Measurements from ENCODE around the gene TLL2.

The TLL2 gene

DNA sequence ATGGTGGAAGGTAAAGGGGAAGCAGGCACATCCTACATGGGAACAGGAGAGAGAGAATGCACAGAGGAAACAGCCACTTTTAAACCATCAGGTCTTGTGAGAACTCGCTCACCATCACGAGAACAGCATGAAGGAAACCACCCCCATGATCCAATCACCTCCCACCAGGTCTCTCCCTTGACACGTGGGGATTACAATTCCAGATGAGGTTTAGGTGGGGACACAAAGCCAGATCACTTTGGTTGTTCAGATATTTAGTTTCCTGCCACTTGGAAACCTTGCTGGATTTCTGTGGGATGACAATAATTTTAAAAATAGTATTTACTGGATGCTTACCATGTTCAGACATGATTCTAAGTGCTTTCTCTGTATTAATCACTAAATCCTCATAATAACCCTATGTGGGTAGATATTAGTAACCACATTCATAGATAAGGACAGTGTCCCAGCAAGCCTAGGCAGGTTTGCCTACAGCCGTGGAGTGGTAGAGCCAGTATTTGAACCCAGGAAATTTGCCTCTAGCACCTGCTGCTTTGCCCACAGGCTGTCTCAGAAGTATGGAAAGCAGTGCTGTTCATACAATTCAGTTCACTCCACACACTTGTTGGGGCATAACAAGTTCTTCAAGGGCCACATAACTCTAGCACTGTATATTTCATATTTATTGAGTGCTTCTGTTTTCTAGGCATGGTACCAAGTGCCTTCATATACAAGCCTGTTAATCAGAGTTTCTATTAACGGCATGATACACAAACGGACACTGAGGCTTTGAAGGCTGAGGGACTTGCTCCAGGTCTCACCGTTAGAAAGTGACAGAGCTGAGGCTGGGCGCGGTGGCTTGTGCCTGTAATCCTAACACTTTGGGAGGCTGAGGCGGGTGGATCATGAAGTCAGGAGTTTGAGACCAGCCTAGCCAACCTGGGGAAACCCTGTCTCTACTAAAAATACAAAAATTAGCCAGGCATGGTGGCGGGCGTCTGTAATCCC lies 8.3 kb downstream of the TLL2 start:
- DNase-seq = no peak

DNA sequence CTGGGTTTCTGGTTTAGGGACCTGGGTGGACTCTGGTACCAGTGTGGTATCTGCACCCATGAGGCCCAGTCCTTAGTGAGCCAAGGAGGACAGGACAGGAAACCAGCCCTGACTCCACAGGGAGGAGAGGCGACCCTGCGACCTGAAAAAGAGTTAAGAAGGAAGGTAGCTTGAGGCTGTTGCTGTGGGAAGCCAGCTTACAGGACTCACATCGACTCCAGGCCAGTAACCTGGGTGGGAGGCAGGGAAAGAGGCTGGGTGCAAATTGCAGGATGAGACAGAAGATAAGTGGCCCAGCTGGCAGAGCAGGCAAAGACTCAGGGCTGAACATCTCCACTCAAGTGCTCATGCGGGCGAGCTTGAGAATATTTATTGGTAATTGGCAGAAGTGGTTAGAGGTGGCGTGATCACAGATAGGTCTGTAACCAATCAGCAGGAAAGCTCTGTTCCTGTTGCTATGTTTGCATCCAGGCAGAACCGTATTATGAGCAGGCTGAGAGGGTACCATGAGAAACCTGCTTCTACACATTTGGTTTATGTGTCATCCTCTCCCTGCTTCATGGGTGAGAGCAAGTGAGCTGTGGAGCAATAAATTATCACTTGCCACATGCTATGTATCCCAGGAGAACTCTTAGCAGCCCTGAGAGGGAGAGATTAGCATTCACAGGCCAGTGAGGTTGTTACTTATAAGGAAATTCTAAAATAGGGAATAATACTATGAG lies 11.0 kb downstream of the TLL2 start:
- no peak for DNase-seq

DNA sequence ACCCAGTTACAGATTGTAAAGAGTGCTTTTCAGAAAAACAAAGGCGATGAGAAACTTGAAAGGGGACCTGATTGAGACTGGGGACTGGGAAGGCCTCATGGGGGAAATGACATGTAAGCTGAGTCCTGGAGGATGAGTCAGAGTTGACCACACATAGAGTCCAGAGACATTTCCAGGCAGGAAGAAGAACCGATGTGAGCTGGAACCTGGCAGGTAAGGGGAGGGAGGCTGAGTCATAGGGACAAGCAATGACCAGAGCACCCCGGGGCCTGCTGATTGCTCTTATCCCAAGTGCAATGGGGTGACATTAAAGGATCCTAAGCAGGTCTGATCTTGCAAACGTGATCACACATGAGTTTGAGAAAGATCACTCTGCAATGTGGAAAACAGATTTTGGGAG lies 11.7 kb downstream of the TLL2 start:
- no peak for DNase-seq

DNA sequence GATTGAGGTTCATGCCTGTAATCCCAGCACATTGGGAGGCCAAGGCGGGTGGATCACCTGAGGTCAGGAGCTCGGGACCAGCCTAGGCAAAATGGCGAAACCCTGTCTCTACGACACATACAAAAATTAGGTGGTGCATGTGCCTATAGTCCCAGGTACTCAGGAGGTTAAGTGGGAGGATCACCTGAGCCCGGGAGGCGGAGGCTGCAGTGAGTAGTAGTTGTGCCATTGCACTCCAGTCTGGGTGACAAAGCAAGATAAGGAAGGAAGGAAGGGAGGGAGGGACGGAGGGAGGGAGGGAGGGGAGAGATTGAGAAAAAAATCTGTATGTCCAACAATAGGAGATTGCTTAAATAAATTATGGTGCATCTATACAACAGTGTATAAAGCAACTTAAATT lies 13.2 kb downstream of the TLL2 start:
- no peak for DNase-seq

DNA sequence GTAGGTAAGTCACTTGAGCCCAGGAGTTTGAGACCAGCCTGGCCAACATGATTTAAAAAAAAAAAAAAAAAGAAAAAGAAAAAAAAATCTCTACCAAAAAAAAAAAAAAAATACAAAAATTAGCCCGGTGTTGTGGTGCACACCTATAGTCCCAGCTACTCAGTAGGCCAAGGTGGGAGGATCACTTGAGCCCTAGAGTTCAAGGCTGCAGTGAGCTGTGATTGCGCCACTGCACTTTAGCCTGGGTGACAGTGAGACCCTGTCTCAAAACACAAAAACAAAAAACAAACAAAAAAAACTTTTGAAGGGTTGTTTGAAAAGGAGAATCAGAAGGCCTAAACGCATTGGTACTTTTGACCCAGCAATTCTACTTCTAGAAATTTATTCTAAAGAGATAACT lies 13.7 kb downstream of the TLL2 start:
- no peak for DNase-seq

DNA sequence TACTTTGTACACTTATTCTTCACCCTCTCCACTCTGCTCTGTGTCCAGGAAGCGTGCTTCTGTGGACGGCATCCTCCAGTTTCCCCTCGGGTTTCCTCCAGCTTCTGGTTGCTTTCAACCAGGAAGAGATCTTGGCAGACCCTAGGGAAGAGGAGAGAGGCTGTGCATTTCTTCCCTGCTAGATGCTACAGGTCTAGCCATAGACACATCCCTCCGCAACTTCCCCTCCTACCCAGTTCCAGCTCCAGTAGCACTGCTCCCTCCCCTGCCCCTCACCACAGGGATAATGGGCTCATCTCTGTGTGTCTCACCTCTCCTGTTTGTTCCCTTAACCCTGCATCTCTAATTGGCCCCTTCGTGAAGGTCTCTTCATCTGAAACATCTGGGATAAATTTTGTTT lies 16.3 kb downstream of the TLL2 start:
- no peak for DNase-seq

DNA sequence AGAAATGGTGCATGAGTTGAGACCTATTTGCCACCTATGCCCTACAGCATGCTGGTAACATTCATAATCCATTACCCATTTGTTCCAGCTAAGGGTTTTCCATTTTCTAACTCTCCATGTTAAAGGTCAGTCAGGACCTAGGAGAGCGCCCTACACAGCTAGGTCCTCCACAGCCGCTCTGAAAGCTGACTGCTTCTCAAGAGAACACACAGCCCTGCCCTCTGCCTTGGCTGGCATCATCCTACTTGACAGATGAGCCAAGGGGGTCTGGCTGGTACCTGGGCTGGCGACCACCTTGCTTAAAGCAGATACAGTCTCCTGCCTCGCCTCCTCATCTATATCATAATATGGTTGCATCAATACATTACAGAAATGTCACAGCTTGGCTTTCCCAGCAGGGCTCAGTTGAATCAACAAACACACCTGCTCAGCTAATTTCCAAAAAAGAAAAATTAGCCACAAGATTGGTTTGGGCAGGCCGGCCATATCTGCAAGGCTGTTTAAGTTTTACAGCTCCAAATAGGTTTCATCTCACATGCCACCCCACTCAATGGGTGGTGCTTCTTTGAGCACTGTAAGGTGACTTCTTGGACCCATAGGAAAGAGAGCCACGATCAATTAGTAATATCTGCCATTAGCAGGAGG lies 17.3 kb downstream of the TLL2 start:
- no peak for DNase-seq

DNA sequence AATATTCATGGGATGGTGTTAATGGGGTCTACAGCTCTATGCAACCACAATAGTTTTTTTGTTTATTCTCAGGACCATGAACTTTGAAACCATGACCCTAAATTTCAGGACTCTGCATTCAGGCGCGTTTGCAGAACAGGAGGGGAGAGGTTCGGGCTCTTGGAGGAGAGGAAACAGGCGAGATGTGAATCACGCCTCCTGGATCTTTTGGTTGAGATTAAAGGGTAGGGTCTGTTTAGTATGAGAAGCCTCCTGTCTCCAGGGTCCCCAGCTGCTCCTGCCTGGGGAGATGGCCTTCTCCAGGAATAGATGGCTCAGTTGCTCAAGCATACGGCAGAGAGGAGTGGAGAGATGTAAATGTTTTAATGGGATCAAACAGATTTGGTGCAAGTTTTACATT lies 18.2 kb downstream of the TLL2 start:
- DNase-seq = no peak

DNA sequence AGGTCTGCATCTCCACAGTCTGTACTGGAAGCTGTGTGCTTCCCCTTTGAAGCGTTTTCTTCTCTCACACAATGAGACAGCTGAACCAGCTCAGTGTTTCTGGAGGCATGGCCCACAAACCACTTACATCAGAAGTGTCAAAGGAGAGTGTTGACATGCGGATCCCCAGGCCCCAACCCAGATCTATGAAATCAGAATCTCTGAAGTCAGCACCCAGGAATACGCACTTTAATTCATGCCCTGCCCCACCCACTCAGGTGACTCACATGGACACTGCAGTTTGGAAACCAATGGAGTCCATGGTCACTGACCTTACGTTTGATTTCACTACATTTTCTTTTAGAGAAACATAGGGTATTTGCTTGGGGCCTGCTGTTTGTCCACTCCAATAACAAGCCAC lies 19.0 kb downstream of the TLL2 start:
- DNase-seq = no peak

DNA sequence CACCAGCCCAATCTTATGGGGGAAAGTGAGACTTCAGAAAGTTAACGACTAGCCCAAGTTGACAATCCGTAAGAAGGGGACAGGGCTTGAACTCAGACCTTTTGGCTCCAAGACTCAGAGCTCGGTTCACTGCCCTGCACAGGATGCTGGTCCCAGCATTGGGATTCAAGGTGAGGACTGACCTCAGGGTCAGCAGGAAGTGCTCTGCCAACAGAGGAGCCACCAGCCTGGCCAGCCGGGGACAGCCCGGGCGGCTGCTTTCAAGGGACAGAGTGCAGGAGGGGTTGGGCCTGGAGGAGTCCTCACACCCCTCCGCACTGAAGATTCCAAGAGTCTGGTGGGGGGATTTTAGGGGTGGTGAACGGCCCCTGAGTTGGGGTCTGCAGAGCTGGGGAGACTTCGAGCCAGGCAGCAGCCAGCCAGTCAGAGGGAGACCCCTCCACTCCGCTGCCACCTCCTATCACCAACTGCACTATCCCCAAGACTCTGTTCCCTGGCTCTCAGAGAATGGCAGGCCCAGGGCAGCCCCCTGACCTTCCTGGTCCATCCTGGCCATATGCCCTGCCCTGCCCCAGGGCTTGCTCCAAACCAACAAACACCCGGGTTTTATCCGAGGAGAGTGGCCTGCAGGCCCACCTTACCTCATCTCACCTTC lies 19.7 kb downstream of the TLL2 start:
- DNase-seq = no peak

DNA sequence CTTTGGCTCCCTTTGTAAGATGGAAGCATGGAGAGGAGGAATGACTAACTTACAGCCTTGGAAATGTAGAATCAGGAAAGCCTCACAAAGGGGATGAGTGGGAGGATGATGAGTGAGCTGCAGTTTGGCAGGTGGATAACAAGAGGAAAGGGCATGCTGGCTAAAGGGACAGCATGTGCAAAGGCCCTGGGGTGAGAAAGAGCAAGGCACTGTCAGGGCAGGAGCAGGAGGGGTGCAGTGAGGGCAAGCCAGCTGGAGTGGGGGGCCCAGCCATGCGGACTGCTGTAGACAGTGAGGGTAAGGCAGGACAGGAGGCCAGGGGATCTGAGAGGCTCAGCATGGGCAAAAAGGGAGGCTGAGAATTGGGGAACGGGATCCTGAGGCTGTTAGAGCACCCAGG lies 20.5 kb downstream of the TLL2 start:
- DNase-seq = no peak

DNA sequence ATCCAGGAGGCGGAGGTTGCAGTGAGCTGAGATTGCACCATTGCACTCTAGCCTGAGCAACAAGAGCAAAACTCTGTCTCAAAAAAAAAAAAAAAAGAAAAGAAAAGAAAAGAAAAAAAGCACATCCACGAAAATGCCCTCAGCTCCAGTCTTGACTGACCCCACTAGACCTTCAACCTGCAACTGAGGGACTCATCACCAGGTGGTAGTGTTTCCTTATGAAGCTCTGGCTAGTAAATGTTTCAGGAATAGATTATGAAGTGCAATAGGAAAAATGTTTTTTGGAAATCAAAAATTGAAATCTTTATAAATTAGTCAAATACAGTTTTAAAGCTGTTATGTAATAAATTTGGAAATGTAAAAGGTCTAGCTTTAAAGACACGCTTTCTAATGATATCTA lies 22.4 kb downstream of the TLL2 start:
- DNase-seq = no peak

DNA sequence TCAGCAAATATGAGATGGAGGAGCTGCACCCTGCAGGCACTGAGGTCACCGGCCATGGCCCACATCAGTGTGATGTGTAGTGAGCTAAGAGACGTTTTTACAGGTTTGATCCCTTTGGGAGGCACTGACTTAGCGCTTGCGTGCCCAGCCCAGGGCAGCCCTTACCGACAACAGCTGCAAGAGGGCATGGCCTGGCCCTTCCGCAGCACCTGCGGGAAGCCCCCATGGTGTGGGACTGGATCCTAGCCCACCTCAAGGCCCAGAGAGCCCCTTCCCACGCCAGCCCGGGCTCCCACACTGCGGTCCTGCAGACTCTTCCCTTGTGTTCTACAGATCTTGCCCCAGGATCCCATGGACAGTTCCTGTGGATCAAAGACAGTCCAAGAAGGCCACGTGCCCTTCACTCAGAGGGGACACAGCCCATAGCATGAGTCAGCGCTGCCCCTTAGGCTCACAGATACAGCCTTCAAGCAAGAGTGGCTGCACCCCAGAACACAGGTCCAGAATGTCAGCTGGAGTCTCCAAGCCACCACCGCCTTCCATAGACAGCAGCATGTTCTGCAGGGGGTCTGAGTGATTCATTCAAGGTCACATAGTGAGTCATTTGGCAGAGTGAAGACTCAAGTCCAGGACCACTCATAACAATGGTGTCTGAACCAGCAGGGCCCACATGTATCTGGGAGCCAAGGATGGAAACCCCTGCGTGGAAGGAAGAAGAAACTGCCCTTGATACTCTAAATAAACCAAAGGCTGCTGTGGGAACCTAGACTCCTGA lies 25.4 kb downstream of the TLL2 start:
- no peak for DNase-seq

DNA sequence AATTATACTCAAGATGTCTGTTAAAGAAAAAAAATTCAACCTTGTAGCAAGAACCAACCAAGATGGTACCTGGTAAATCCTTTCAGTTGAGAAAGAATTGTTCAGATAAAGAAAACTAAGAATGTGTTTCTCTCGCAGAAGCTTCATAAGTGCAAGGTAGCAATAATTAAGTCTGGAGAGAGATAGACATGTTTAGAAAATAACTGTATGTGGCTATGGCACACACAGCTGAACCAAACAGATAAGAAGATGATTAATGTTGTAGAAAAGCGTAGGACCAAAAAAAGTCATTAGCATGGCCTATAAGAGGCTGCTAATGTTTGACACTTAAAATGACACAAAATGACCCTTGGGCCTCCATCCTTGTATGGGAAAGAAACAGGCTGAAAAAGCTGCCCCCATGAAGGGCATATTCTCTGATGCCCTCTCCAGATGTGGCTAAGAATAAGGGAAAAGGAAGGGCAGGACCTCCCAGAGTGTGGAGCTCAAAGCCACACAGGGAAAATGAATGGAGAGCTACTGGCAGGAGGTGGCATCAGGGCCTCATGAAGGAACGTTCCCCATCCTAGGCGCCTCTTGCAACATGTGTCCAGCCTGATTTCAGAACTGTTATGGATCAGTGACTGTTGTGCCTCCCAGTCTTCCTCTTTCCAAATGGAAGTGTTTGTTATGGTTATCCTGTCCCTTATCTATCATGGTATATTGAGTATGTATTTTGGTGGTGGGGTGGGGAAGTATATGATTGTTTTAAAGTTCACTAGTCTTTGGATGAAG lies 30.7 kb downstream of the TLL2 start:
- DNase-seq = no peak

DNA sequence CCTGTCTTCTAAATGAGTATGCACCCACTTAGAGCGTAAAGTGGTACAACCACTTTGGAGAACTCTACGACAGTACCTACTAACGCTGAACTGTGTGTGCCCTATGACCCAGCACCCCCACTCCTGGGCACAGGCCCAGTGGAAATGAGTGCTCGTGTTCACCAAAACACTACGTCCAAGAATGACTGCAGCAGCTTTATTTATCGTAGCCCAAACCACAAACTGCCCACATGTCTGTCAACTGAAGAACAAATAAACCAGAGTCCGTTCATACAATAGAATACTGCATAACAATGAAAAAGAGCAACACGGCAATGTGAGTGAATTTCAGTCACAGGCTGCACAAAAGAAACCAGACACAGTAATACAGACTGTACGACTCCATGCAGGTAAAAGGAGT lies 35.4 kb downstream of the TLL2 start:
- DNase-seq = no peak

DNA sequence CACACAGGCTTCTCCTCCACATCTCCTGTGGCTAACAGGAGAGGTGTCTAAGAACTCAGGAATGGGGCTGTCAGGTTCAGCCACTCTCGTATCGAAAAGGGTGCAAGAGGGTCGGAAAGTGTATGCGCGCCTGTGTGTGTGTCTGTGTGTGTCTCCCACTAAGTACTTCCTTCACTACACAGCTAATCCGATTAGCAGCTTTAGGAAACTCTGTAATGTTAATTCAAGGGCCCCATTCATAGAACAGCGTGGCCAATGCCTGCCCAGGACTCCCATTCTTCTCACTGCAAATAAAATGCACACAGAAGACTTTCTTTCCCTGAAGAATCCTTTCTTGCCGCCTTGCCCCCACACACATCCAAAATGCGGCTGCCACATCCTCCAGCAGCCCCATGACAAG lies 39.9 kb downstream of the TLL2 start:
- no peak for DNase-seq

DNA sequence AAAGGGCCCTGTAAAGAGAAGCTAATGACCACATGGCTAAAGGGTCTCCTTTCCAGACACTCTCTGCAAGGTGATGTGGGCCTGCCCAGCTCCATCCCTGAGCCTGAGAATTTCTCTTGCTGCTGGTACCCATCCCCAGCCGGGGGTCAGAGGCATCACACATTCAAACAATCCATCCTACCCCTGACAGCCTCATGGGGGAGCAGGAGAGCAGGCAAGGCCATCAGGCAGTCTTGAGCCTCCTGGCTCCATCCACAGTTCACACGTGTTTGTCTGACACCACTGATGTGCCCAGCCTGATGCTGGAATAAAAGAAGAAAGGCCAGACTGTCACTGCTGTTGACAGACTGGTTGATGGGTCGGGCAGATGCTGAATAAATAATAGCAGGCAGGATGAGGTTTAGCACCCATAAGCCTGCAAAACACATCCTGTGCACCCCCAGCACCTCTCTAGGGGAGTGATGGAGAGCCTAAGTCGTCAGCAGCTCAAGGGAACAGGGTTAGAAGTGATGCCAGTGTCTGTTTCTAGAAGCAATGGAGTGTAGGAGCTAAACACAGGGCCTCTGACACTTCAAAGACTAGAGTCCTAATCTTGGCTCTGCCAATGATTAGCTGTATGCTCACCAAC lies 43.5 kb downstream of the TLL2 start:
- no peak for DNase-seq

DNA sequence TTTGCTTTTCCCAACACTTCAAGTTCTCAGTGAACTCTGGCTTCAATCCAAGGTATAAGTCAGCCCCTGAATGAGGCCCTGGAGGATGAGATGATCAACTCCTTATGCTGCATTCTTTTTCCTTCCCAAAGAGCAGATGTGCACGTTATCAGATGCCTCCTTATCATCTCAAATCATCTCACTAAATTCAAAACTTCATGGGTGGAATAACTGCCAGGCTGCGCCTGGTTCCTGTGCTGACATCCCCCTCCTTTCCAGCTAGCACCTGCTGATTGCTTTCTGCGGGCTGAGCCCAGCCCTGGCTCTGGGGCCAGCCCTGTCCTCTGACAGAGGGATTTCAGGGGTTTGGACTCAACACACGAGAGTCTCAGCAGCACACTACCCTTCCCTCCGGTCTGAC lies 44.9 kb downstream of the TLL2 start:
- no peak for DNase-seq

DNA sequence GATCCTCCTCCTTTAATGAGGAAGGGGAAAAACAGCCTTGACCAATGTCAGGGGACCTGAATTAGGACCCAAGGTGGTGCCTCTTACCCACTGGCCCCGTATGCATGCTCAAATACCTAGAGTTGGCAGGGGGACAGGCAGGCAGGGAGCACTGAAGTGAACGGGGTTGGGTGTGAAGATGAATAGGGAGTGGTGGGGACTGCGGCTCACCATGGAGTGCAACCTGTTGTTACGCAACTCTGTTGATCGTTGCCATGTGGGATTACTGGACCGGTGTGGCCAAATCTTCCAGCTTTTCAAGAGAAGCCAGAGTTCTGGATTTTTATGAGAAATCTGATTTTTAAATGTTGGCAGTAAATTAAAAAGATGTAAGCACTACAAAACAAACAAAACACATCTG lies 48.1 kb downstream of the TLL2 start:
- DNase-seq = no peak

DNA sequence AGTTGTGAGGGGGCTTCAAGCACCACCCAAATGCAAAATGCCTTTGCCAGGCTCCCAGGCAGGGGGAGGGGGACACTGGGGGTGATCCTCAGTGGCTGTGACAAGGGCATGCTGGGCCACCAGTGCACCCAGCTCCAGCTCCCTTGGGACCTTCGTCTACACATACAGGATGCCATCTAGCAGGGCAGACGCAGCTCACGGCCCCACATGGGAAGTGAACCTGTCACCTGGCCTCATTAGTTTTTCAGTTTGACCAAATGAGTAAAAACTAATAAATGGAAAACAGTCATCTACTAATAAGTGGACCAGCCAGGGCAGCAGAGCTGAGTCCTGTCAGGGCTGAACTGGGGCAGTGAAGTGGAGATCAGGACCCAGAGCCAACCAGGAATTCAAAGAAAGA lies 50.2 kb downstream of the TLL2 start:
- no peak for DNase-seq

DNA sequence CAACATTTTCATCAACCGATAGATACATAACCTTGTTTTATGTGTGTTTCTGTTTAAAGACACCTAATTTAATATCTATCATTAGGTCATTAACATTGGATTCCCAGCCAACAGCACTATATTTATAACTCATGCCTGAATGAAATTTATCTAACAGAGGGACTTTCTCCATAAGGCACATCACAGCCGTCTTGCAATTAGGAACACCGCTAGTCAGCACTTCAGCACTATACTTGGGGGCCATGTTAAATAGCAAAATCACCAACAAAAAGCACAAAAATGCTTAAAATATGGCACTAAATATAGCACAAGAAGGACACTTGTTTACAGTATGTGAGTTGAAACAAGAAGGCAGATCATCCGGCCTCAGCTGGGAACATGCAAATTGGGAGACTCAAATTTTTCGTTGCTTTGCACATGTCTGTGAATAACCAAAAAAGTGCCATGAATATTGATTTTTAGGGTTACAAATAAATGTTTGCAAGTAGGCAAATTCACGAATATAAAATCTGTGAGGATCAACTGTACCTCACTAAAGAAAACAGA lies 51.0 kb downstream of the TLL2 start:
- no peak for DNase-seq

Measured in amniotic stem cell (primary cell).